Hematopoietic multipotent progenitor cell treated with erythropoietin and hydrocortisone succinate and interleukin-3 and kit ligand, for 17 days (in vitro differentiated cells): ENCODE measurements around the gene CEP55.
"Not testable (repeated sequence)": the region's sequence is repeated elsewhere in the genome, so short reads cannot be mapped to it uniquely, and the experiment has no call there.

Experiments
- DNase-seq: peaks from one replicate; pipeline ENCODE4 v3.0.0-alpha.2; 2015; ENCODE audit warnings: low spot score

CEP55 gene

DNA sequence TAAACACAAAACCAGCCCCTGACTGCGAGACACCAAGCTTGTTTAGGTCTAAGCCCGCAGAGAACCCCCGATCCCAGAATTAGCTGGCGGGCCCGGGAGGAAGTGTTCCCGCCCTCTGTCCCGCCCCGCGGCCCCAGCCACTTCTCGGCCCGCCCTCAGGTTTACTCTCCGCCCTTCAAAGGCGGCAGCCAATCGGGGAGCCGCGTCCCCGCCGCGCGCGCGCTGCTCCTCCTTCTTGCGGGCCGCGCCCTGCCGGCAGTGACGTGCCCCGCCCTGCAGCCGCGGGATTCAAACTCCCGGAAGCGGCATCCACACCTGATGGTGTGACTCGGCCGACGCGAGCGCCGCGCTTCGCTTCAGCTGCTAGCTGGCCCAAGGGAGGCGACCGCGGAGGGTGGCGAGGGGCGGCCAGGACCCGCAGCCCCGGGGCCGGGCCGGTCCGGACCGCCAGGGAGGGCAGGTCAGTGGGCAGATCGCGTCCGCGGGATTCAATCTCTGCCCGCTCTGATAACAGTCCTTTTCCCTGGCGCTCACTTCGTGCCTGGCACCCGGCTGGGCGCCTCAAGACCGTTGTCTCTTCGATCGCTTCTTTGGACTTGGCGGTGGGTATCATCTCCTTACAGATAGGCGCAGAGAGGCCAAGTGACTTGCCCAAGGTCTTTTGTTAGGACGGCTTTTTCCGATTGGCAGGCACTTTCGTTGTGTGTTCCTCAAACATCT is at the start of gene CEP55:
Gene CEP55 (plus strand): TSS at position 291 of the 720 bp plus-strand sequence. CDS start 3,440 bp downstream, outside the sequence.
- peak; percentile 82 for DNase-seq

DNA sequence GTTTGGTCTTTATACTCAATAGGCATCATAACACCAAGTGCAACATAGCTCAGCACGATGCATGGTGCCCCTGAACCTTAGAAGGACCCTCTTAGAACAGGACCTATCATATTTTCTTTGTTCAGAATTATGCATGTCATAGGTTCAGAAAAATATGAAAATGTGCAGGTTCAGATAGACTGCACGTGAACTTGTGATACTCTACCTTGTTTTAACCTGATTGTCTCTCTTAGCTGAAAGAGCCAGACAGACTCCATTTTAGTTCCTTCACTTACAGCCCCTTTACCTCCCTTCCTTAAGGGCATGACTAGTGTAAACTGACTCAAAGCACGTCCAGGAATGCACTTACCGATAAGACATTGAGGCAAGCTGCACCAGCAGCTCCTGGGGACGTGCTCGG is 49.4 kb upstream of the CEP55 start:
- no peak for DNase-seq

DNA sequence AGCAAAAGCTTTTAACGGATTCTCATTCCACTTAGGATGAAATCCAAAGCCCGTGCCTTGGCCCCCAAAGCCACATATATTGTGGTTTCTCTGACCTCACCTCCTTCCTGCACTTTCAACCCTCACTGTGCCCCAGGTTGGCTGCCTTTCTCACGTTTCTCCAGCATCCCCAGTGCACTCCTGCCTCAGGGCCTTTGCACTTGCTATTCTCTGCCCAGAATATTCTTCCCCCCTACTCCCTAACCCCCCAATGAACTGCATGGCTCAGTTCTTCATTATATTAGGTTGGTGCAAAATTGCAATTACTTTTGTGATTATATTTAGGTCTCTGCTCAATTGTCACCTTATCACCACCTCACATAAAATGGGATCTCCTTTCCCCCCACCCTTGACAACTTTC is 48.4 kb upstream of the CEP55 start:
- no peak for DNase-seq

DNA sequence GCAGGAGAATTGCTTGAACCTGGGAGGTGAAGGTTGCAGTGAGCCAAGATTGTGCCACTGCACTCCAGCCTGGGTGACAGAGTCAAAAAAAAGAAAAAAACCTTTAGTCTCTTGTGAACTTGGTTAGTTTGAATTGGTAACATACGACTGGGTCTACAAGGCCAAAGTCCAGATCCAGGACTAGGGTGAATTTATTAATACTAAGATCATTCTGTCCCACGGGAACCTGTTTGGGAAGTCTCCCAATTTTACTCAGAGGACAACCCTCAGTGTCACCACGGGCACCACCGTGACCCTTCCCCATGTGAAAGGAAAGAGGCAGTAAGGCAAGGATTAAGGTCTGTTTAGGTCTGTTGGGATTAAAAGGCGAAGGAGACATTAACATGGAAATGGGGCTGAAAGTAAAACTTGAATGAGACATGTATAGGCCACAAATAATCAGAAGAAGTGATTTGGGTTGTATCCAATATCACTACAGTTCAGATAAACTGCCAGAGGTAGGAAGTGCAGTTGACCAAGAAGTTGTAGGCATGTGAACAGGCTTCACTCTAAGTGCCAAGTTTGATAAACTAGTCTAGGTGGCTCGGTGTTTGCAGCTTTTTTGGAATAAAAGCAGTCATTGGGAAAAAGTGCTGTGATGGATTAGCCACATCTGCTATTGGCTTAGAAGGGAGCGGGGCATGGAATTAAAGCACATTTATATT is 45.0 kb upstream of the CEP55 start:
- no peak for DNase-seq

DNA sequence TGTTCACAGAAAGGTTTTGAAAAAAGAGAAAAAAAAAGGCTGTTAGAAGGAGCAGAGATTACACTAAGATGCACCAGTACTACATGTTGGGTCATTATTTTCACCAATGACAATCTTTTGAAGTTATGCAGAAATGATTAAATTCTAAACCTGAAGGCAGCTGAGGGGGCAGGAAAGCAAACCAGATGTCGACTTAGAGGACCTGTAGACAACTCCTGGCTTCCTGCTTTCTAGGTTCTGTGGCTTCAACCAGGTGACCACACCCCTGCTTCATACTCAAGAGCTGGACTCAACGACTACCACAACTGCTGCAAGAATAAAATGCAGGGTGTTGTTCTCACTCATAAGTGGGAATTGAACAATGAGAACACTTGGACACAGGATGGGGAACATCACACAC is 44.3 kb upstream of the CEP55 start:
- DNase-seq = no peak

DNA sequence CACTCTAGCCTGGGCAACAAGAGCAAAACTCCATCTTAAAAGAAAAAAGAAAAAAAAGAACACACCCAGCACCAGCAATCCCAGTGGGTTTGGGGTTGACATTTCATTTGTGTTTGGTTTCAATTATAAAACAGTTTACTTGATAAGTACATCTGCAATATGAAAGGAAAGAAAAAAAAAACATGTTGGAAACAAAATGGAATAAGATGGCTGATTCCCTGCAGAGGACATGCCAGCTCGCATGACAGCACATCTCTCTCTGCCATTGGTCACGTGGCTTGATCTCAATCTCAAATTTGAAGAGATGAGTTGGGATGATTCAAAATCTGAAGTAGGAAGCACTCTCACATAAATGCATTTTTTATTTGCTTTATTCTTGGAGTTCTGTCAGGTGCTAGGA is 42.3 kb upstream of the CEP55 start:
- DNase-seq = no peak

DNA sequence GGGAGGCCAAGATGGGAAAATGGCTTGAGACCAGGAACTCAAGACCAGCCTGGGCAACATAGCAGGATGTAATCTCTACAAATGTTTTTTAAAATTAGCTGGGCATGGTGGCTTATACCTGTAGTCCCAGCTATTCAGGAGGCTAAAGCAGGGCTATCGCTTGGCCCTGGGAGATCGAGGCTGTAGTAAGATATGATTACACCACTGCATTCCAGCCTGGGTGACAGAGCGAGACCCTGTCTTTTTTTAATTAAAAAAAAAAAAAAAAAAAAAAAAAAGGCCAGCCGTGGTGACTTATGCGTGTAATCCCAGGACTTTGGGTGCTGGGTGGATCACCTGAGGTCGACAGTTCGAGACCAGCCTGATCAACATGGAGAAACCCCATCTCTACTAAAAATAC is 41.7 kb upstream of the CEP55 start:
- DNase-seq = no peak

DNA sequence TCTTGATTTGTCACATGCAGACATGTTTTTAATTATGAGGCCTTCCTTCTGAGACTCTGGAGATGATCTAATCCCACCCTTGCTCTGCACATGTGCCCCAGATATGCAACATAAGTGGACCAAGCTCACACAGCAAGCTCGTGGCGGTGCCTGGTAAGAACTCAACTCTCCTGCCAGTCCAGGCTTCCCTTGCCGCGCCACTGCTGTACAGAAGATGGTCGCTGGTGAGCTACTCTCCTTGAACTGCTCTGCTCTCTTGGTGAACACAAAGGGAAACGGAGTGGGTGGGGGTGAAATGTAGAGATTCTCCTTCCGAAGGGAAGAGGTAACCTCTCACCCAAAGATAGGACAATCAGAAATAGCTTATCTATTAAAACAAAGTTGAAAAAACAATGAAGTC is 39.9 kb upstream of the CEP55 start:
- DNase-seq = no peak

DNA sequence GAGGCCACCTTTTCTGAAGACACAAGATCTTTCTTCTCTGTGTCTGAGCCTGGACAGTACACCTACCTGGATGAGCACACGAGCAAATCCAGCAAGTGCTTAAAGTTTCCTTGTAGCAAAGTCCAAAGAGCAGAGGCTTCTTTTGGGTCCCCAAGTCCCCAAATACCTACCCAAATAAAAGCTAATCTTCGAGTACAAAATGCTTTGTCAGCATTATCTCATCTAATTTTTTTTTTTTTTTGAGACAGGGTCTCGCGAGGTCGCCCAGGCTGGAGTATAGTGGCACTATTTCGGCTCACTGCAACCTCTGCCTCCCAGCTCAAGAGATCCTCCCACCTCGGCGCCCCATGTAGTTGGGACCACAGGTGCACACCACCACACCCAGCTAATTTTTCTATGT is 38.9 kb upstream of the CEP55 start:
- no peak for DNase-seq

DNA sequence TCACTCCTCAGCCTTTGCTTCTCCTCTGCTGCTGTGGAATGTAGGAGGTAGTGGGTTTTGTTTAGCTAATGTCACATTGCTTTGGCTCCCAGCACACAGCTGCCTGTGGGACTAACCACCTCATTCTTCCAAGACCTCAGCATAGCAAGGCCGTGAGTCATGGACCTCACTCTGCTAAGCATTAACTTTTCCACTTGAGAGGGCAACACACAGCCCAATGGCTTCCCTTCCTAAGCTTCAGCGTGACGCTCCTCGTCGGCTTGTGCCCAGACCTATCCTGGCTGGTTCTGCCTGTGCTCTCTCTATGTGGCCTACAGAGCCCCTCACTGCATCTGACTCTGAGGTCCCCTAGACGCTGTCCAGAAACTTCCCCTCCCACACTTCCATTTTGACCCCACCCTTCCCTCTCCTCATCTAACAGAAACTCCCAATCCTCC is 37.6 kb upstream of the CEP55 start:
- DNase-seq = no peak

DNA sequence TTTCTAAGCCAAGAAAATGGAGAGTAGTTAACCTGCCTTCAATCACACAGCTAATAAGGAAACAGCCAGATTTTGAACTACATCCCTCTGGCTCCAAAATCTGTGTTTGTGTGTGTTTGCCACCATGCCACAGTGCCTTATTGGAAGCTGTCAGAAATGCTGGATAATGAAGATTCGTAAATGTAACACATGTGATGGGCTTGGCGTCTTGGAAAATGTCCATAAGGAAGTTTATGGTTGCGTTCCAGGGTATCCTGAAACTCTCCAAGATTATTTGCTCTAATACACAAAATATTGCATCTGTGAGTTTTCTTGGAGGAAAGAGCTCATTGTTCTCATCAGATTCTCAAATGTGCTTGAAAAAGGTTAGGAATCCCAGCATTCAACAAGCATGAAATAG is 36.9 kb upstream of the CEP55 start:
- no peak for DNase-seq

DNA sequence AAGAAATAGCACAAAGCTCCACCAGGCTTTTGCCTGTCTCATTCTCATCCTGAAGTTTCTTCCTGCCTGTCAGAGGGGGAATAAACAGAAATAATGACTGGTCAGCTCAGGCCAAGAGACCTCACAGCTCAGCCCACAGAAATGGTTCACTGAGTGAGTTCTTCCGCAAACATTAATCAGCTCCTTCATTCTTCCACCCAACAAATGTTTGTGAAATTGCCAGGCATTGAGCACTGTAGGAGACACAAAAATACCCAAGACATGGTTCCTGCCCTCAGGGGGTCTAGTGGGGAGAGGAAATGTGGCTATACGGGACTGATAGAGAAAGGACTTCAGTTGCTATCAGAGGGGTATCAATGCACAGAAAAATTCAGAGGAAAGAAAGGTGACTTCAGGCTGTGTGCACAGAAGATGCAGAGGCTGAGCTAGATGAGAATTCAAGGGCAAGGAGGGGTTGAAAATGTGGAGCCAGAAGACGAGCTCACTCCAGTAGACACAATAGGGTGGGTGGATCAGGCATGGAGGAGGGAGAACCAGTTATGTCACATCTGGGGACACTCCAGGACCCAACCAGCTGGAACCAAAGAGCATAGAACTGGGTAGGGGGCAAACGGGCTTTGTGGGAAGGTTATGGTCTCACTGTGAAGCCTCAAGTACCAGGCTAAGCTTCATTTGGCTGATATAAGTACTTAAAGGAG is 35.2 kb upstream of the CEP55 start:
- DNase-seq = no peak

DNA sequence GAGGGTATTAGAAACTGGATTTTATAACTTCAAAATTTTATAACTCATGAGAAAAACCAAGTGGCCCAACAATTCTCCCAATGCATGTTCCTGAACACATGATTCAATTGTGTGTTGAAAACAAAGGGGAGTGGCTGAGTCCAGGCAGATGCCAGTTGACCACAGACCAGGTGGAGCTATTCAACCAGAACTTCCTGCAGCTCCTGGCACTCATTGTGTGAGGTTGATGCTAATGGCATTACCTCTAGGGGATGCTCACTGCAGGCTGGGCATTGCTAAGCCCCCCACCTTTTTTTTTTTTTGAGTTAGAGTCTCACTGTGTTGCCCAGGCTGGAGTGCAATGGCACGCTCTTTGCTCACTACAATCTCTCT is 34.6 kb upstream of the CEP55 start:
- no peak for DNase-seq

DNA sequence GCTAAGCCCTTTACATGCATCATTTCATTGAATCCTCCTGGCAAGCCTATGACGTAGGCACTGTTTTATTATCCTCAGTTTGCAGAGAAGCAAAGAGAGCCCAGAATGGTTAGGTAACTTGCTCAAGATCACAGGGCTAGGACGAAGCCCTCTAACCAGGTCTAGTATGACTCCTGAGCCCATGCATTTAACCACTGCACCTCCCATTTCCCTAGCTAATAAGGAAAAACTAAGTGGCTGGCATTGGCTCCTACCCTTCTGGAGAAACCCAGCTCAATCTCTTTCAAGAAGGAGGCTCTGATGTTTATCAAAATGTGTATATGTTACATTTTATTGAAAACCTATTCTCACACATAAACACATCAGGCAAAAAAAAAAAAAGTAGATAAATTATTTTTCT is 34.0 kb upstream of the CEP55 start:
- DNase-seq = no peak

DNA sequence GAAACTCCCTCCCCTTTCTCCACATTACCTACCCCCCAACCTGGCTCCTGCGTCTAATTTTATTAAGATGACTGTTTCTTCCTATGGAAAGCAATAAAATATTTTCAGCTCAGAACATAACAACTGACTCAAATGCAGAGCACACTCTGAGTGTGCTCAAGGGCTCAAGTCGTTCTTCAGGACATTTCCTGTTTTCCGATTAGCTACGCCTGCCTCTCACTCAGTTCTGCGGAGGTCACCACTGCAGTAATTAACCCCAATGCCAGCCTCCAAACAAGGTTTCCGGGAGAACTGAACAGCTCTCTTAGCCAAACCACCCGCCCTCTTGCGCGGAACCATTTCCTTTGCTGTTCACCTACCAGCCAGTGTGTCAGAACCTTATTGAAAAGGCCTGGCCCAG is 33.5 kb upstream of the CEP55 start:
- no peak for DNase-seq

DNA sequence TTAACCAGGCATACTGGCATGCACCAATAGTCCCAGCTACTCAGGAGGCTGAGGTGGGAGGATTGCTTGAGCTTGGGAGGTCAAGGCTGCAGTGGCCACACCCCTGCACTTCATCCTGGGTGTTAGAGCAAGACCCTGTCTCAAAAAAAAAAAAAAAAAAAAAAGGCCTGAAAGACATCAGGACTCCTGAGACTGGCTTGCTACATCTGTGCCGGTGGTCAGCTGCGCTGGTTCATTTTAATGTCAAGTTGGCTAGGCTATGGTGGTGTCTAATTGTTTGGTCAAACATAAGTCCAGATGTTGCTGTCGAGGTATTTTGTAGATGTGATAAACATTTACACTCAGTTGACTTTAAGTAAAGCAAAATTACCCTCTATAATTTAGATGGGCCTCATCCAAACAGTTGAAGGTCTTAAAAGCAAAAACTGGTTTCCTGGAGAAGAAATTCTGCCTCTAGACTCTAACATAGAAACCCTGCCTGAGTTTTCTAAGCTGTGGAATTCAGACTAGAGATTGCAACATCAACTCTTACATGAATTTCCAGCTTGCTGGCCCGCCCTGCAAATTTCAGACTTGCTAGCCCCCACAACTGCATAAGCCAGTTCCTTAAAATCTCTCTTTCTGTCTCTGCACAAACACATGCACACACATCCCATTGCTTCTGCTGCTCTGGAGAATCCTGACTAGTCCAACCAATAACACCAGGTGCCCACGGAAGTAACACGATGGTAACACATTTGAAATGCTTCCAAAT is 32.5 kb upstream of the CEP55 start:
- no peak for DNase-seq

DNA sequence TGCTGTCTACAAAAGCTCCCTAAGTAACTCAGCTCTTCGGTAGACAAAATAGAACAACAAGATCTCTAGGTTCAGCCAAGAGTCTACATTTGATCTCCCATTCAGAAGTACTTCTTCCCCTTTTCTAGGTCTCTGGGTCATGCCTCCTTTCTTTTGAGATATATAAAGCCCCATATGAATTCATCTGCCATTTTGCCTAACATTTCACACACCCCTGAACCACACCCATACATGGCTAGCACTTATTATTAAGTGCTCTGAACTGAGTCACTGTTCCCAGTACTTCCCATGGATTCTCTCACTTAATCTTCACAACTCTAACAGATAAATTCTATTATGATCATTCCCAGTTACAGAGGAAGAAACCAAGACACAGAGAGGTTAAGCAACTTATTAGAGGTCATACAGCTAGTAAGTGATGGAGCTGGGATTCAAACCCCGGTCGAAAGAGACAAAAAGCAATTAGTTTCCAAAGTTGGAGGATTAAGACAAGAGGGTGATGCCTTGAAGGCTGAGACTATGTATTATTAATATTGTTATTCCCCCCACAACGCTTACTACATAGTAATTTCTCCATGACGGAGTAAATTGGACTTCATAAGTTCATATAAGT is 31.5 kb upstream of the CEP55 start:
- DNase-seq = no peak

DNA sequence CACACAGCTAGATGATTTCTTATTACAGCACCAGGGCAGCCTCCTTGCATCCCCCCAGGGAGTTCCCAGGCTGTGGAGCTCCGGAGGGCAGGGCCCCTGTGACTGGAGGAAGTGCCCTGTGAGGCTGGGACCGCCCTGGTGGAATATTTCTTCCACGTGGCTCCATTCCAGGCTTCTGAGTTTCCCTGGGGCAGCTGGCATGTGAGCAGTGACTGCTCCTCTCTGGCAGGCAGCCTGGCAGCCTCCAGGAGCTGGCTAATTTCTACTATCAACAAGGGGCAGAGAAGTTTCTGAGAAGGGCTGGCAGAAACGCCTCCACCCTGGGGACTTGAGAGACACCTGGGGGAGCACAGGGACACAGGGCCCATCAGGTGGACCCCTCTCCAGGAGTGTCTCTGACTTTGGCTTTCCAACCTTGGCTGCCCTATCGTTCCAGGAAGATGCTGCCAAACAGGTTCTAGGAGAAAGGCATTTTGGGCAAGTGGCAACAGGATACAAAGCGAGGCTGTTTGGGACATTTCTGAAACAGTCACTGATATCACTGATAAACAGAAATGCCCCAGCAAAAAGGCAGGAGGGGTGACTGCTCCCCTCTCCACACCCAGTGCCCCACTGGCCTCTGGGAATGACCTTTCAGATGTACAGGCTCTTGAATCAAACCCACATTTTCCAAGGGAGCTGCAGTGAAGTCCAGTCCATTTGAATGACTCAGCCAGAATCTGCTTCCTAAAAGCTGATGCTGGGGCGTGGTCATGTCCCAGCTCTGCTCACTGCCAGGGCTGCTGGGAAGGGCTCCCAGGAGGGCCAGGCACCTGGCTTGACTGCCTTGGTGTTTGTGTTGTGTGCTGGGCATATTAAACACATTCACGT is 30.4 kb upstream of the CEP55 start:
- no peak for DNase-seq

DNA sequence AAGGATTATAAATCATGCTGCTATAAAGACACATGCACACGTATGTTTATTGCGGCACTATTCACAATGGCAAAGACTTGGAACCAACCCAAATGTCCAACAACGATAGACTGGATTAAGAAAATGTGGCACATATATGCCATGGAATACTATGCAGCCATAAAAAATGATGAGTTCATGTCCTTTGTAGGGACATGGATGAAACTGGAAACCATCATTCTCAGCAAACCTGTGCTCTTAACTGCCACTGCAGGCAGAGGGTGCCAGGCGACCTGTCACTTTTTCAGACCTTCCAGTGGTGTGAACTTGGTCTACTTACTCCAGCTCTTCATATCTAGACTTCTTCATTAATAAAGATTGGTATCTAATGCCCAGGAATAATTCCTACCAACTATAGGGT is 28.8 kb upstream of the CEP55 start:
- not testable (repeated sequence) for DNase-seq

DNA sequence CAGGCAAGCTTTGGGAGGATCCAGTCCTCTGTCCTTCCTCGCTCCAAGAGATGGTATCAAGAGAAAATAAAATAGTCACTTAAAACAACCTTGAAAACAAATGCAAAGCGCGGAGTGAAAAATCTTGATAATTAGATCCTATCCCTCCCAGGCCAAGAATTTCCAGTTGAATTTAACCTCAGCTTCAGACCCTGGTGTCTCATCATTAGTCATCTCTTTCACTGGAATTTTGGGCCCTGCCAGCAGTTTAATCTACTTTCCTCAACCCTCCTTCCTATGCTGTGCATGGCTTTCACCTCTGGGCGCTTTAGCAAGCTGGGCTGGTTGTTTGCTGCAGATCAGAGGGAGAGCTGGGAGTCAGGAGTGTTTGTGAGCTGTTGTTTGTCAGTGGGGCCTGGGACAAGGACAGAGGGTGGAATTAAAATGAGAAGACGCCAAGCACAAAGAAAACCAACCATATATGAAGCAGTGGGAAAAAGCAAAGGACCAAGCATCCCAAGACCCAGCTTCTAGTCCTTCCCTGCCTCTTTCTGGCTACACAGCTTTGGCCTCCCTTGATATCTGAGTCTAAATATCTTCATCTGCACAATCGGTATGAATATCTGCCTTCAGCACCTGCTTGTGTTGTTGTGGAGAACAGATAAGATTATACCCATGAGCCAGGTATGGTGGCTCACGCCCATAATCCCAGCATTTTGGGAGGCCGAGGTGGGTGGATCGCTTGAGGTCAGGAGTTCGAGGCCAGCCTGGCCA is 27.8 kb upstream of the CEP55 start:
- no peak for DNase-seq
